T-helper 2 cell (primary cell): ENCODE measurements around the gene PTPRM.

Source experiments
- DNase-seq, 5 experiments: peaks; one replicate each; pipeline versions ENCODE4 v3.0.0 to v3.0.0-alpha.2; 2012 to 2022

The PTPRM gene

DNA sequence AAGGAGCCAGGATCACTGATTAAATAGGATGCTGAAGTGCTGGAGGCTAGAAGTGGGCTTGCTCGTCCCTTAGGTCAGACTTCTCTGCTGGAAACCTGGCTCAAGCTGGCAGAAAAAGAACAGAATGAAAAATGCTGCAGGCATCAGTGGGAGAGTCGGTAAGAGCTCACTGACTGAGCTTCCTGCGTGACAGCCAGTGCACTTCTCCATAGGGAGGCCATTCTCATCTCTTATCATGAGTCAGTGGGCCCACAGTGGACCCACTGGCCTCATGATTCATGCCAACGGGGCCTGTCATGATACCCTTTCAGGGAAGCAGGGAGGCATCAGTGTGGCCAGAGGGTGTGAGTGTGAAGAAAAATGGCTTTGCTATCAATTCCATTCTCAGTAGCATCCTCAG, 498.2 kb downstream of the PTPRM start:
- DNase-seq = no peak

DNA sequence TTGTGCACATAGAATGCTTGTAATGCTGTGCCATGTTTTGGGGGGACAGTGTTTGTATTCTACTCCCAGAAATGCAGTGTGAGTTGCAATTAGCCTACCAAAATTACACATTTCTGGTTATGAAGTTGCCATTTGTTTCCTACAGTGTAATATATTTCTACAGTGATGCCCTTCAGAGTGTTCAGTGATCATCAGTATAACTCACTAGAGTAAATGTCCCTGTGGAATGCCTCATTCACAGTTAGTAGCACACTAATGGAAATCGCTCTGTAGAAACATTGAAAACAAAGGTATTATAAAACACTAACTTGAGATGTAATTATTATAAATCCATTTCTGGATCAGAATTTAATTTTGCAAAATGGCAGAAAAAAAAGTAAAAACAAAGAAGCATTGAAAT, 498.7 kb downstream of the PTPRM start:
- no peak for DNase-seq

DNA sequence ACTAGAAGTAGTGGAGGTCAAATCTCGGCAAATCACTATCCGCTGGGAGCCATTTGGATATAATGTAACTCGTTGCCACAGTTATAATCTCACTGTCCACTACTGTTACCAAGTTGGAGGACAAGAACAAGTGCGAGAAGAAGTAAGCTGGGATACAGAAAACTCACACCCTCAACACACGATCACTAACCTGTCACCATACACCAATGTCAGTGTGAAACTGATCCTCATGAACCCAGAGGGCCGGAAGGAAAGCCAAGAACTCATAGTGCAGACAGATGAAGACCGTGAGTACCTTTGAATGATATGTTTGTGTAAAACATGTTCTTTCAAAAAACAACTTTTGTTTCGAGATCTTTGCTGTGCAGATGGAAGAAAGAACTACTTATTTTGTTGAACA, 502.6 kb downstream of the PTPRM start:
- DNase-seq = no peak

GRCh38 chr18:8073167-8073566, 506.1 kb downstream of the PTPRM start:
- no peak for DNase-seq

GRCh38 chr18:8080092-8080491, 513.0 kb downstream of the PTPRM start:
- no peak for DNase-seq

DNA sequence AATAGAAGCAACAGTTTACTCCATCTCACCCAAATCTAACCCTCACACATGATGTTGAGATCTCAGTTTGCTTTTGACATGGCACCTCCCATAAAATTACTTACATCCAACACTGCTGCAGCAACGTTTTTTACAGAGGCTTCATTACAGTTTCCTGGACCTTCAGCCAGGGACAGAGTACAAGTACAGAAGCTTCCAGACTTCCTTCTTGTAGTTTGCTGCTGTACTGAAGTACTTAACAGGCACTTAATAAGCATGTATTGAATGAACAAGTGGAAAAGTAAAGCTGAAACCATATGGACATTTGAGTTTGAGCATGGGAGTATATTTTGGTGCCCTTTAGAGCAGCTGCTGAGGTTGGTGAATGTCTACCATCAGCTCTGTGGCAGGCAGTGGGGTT, 514.2 kb downstream of the PTPRM start:
- DNase-seq = no peak

GRCh38 chr18:8081872-8082553, 514.9 kb downstream of the PTPRM start:
- no peak for DNase-seq

- DNase-seq = no peak
Observed at GRCh38 chr18:8084160-8084559, 517.0 kb downstream of the PTPRM start.

GRCh38 chr18:8088626-8089025, 521.5 kb downstream of the PTPRM start:
- DNase-seq = no peak

DNA sequence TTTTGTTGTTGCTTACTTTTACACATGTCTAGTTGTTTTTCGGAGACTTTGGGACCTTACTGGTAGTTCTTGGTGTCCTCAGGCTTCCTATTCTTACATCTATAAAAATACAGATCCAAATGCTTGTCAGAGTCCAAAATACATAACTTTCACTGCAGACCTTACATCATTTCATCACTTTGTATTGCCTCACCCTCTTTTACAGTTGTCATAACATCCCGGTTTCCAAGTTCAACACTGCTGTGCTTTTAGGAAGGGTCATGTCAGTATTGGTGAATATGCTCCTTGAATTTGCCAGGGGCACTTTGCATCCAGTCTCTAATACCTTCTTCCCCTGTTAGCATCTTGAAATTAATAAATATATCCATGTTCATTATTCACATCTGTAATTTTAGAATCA, 523.9 kb downstream of the PTPRM start:
- no peak for DNase-seq

DNA sequence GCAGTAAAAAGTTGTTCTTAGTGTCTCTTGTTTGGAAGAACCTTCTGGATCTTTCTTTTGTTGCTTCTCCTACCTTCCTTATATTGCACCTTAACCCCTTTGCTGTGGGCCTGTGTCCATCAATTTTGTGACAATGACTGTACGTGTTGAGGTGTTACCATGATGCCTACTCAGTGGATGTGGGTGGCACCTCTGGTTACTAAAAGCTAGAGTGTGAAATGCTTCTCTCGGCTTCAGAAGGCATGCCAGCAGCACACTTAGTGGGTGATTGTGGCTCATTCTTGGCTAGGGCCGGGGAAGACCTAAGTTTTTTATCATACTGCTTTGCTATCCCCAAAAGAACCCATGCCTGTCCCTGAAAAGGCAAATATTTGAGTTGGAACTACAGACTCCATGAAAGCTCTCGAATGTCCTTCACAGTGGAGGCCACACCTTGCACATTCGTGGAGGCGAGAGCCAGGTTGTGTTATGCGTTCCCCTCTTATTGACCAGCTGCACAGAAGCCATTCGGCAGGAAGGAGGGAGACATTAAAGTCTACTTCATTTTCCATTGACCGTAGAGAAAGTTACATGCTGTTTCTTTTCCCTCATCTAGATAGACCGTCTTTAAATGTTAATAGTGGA, 528.9 kb downstream of the PTPRM start:
- DNase-seq = no peak

DNA sequence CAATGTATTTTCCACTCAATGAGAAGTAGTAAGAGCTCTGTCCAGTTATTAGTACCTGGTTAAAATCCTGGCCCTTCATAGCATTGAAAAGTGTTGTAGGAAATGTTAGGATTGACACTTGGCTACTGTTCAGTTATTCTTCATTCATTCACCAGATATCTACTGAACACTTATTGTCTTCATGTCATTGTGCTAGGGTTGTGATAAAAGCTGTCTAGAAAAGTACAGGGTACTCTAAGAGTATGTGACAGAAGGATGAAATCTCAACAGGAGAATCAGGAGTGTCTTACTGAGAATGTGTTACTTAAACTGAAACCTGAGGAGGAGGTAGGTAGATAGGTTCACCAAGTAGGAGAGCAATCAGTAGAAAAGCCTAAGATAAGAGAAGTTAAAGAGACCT, 530.3 kb downstream of the PTPRM start:
- no peak for DNase-seq

DNA sequence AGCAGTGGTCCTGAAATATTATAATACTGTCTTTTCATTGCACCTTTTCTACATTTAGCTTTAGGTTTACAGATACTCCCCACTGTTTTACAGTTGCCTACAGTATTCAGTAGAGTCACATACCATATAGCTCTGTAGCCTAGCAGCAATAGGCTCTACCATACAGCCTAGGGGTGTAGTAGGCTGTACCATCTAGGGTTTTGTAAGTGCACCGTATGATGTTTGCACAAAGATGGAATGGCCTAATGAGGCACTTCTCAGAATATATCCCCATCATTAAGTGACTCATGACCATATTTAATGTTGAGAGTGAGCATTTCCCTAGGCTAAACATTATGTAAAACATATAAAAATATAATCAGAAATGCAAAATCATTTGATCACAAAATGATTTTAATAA, 530.8 kb downstream of the PTPRM start:
- no peak for DNase-seq

DNA sequence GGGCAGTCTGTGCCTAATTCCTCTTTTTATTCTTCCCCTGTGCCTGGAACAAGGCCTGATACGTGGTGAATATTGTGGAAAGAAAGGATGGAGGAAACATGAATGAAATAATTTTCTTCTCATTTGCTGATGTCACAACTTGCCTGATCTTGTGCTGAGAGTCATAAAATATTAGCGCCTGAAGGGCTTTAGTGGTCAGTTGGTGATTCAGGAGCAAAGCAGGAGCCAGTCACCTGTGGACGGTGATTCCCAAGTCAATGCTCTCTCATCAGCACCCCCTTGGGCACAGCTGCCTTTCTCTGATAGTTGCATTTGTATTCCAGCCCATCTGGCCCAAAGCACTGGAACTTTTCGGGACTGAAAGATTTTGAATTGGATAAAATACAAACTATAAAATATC, 539.5 kb downstream of the PTPRM start:
- DNase-seq = no peak

DNA sequence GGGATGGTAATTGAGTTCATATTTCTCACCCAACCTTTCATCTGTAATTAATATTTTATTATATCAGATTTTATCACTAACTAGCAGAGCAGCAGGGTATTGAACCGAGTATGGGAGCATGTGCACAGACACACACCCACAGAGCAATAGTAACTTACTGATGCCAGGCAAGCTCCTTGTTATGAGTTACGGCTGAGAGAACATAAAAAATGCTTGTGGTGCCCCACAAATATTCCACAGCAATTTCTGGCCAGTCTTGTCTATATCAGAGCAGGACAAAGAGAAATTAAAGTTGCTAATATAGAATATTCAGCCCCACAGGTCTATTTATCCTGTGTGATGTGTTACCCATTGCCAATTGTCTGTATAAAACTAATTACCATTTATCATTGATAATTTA, 540.3 kb downstream of the PTPRM start:
- no peak for DNase-seq

- DNase-seq = no peak
Observed at GRCh38 chr18:8114480-8114879, 547.4 kb downstream of the PTPRM start.

GRCh38 chr18:8116341-8117005, 549.4 kb downstream of the PTPRM start:
- DNase-seq = no peak

GRCh38 chr18:8117006-8117371, 549.9 kb downstream of the PTPRM start:
- no peak for DNase-seq

DNA sequence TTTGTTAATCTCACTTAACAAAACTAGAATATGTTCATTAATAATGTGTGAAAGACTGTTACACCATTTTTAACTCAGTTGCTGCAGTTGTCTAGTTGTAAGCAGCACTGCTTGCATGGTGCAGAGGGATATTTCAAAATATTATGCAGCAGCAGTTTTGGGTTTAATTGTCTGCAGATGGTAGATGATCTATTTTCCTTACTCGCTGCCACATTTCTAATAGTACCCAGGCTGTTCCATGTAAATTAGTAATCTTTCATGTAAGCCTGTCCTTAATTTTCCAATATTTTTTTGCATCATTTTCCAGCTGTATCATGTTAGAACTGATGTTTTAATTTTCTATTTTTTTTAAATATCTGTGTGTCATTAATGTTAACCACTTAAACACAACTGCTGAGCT, 554.0 kb downstream of the PTPRM start:
- no peak for DNase-seq

DNA sequence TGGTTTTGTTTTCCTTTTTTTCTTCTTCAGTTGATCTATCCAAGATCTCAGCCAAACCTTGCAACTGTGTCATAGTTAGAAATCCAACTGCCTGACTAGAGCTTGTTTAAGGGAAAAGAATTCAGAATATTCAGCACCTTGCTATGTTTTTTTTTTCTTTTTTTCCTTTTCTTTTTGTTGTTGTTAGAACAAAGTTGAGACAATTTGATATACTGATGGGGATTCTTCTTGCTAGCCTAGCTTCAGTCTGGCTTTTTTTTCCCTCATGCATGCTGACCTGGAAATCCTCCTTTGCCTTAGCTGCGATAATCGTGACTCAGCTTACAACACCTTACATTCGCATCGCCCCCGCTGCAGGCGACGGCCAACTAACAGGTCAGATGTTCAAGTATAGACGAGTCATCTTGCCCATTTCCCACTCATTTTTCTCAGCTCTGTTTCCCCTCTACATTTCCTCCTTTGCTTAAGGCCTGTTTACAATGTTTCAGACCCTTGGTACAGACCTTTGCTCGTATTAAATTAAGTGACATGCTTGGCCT, 554.9 kb downstream of the PTPRM start:
- no peak for DNase-seq

GRCh38 chr18:8124232-8125146, 557.4 kb downstream of the PTPRM start:
- no peak for DNase-seq

DNA sequence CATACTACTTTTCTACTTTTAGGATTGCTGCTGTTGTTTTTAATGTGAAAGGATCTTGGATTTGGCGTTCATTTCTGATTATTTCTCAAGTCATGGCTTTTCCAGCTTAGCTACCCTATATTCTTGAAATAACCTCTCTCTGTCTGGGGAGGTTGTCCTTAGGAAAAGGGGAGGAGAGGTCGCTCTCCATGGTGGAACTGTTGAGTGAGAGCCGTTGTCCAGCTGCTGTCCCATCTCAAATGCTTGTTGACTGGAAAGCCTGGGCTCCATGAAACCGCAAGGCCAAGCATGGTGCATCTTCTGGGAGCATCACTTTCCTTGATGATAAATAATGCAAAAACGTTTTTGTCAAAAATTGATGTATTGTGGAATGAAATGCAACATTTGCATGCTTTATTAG, 563.0 kb downstream of the PTPRM start:
- no peak for DNase-seq

DNA sequence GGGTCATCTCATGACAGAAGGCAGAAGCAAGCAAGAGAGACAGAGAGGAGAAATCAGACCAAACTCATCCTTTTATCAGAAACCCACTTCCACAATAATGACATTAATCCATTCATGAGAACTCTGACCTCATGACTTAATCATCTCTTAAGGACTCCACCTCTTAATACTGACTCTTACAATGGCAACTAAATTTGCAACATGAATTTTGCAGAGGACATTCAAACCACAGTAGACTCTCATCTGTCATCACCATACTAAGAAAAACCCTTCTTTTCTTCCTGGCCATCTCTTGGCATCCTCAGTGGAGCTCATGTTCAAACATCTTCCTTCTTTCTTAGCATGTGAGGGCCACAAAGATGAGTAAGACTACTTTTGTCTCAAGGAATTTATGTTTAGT, 565.9 kb downstream of the PTPRM start:
- no peak for DNase-seq
